C4-2B (cell line): ENCODE measurements around the gene CABLES1.

ENCODE experiments used
- ZFX ChIP-seq: fragments of 450-650 bp; IDR thresholded peaks from 2 replicates; pipeline ENCODE4 v1.6.1; 2017
- TF ChIP-seq, protein P1 (sequence below): fragments of 450-650 bp; conservative IDR thresholded peaks from 2 replicates; pipeline ENCODE4 v1.5.1; 2017; ENCODE audit warnings: mild to moderate bottlenecking

- TF ChIP-seq, protein P1, sequence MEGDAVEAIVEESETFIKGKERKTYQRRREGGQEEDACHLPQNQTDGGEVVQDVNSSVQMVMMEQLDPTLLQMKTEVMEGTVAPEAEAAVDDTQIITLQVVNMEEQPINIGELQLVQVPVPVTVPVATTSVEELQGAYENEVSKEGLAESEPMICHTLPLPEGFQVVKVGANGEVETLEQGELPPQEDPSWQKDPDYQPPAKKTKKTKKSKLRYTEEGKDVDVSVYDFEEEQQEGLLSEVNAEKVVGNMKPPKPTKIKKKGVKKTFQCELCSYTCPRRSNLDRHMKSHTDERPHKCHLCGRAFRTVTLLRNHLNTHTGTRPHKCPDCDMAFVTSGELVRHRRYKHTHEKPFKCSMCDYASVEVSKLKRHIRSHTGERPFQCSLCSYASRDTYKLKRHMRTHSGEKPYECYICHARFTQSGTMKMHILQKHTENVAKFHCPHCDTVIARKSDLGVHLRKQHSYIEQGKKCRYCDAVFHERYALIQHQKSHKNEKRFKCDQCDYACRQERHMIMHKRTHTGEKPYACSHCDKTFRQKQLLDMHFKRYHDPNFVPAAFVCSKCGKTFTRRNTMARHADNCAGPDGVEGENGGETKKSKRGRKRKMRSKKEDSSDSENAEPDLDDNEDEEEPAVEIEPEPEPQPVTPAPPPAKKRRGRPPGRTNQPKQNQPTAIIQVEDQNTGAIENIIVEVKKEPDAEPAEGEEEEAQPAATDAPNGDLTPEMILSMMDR, result no peak
- no peak for TF ChIP-seq ZFX
These were observed 22.8 kb downstream of the CABLES1 start for GRCh38 chr18:23158058-23158457.
